Measurements from ENCODE around the gene CFP. TPM values are rescaled to one million over a fixed set of nuclear protein-coding genes. Genes with fewer than 3 reads are reported as not detected.

CFP gene
- total and polyA plus RNA-seq, 2 donors (not counting 1 experiment from before 2014, with no cell fraction given), result 0.59 to 3.8 TPM

DNA sequence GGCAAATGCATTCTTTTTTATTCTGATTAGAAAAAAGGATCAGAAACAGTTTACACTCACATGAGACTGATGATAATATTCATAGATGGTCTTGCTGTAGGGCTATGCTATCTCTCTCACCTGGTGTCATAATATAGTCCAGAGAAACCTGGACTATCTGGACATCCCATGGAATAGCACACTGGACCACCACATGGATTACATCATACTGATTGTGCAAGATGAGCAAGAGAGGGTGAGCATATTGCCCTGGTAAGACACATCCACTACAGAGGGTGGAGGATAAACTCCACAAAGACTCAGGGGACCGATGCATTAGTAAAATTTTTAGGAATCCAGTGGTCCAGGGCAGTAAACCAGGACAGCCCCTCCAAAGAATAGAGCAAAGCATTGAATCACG, 18.2 kb downstream of the CFP start:
- no peaks in the 10 kb centered on the region for H3K4me1 Mint-ChIP-seq

DNA sequence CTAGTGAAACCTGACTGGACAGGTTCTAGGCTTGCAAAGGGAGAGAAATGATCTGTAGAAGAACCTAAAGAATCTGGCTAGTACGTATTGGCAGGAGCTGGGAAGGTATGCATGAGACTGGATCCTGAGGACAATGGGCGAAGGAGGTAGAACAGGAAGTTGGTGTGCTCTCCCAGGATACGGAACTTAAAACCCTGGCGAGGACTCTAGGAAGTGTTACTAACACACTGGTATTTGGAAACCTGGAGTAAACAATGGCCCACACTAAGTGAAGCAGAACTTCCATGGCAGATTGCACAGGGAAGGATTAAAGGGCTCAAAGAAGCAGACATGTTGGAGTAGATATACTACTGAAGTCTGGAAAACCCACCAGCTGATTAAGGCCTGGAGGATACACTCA, 19.2 kb downstream of the CFP start:
- 94% methylated on average over 3 of the region's 4 CpGs for WGBS (ENCODE audit: insufficient coverage)
- H3K79me2 ChIP-seq (ENCODE audit: control insufficient read depth, insufficient read depth, low read length), result no peaks in the 10 kb centered on the region
- H3K4me2 ChIP-seq (replicated peaks; ENCODE audit: low read depth, low read length, poor library complexity, severe bottlenecking), result no peak overlapping the region
- Mint-ChIP-seq H3K4me3 (no peak overlapping the region), H3K27ac (no peak overlapping the region), H3K9me3 (ENCODE audit: insufficient read depth) (no peaks in the 10 kb centered on the region), H3K4me1 (no peaks in the 10 kb centered on the region), H3K27me3 (peaks cover 3% of the 10 kb centered on the region)
- H3K9me3 ChIP-seq (ENCODE audit: control extremely low read depth in 1 of 3, control insufficient read depth in 2 of 3, insufficient read depth in 1 of 3, low read length in 2 of 3), result no peaks in the 10 kb centered on the region
- DNase-seq (no peak), ATAC-seq (ENCODE audit: low read depth) (no peak)
- H2AFZ ChIP-seq (ENCODE audit: insufficient read depth, low read depth, low read length, poor library complexity, severe bottlenecking), result no peak overlapping the region
- H3K4me3 ChIP-seq (ENCODE audit: control extremely low read depth in 1 of 5, extremely low read depth in 1 of 5, insufficient read depth in 1 of 5, low read depth in 2 of 5, low read length in 4 of 5), result no peak overlapping the region
- ChIA-PET CTCF (no interaction called here), POLR2A (no interaction called here)
- TF ChIP-seq, protein P1, sequence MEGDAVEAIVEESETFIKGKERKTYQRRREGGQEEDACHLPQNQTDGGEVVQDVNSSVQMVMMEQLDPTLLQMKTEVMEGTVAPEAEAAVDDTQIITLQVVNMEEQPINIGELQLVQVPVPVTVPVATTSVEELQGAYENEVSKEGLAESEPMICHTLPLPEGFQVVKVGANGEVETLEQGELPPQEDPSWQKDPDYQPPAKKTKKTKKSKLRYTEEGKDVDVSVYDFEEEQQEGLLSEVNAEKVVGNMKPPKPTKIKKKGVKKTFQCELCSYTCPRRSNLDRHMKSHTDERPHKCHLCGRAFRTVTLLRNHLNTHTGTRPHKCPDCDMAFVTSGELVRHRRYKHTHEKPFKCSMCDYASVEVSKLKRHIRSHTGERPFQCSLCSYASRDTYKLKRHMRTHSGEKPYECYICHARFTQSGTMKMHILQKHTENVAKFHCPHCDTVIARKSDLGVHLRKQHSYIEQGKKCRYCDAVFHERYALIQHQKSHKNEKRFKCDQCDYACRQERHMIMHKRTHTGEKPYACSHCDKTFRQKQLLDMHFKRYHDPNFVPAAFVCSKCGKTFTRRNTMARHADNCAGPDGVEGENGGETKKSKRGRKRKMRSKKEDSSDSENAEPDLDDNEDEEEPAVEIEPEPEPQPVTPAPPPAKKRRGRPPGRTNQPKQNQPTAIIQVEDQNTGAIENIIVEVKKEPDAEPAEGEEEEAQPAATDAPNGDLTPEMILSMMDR (IDR thresholded peaks at IDR 0.05), result no peak
- no peak for TF ChIP-seq EZH2 (IDR thresholded peaks at IDR 0.05; ENCODE audit: borderline replicate concordance, insufficient read depth, low read depth, low read length, poor library complexity, severe bottlenecking)
- no peaks in the 10 kb centered on the region for H3K4me1 ChIP-seq (ENCODE audit: control insufficient read depth in 2 of 2, insufficient read depth in 2 of 2, low read length in 2 of 2)
- H3K27ac ChIP-seq (ENCODE audit: low read length in 2 of 2), result no peak overlapping the region
- H3K27me3 ChIP-seq (replicated peaks in 1 of 4; ENCODE audit: control extremely low read depth in 1 of 4, control insufficient read depth in 3 of 4, insufficient read depth in 4 of 4, low read length in 3 of 4), result no peaks in the 10 kb centered on the region
- H3K36me3 ChIP-seq (replicated peaks in 1 of 2; ENCODE audit: control extremely low read depth in 1 of 2, control insufficient read depth in 1 of 2, extremely low read depth in 1 of 2, insufficient read depth in 2 of 2, low read length in 1 of 2), result no peaks in the 10 kb centered on the region
- no peak overlapping the region for H3K9ac ChIP-seq (ENCODE audit: low read length)
- intact Hi-C loops (cut with micrococcal nuclease), result no loop called here
- H4K20me1 ChIP-seq (ENCODE audit: control insufficient read depth, insufficient read depth, low read length, poor library complexity, severe bottlenecking), result no peaks in the 10 kb centered on the region

More for the DNA sequence above, 18.2 kb downstream of the CFP start:
- Histone ChIP-seq H4K20me1 (ENCODE audit: control insufficient read depth, insufficient read depth, low read length, poor library complexity, severe bottlenecking) (no peaks in the 10 kb centered on the region), H3K79me2 (ENCODE audit: control insufficient read depth, insufficient read depth, low read length) (no peaks in the 10 kb centered on the region), H3K9ac (ENCODE audit: low read length) (no peak overlapping the region), H3K4me1 (ENCODE audit: control insufficient read depth in 2 of 2, insufficient read depth in 2 of 2, low read length in 2 of 2) (no peaks in the 10 kb centered on the region), H3K36me3 (replicated peaks in 1 of 2; ENCODE audit: control extremely low read depth in 1 of 2, control insufficient read depth in 1 of 2, extremely low read depth in 1 of 2, insufficient read depth in 2 of 2, low read length in 1 of 2) (no peaks in the 10 kb centered on the region), H3K4me2 (replicated peaks; ENCODE audit: low read depth, low read length, poor library complexity, severe bottlenecking) (no peak overlapping the region), H3K9me3 (ENCODE audit: control extremely low read depth in 1 of 3, control insufficient read depth in 2 of 3, insufficient read depth in 1 of 3, low read length in 2 of 3) (no peaks in the 10 kb centered on the region), H3K4me3 (ENCODE audit: control extremely low read depth in 1 of 5, extremely low read depth in 1 of 5, insufficient read depth in 1 of 5, low read depth in 2 of 5, low read length in 4 of 5) (no peak overlapping the region), H3K27me3 (replicated peaks in 1 of 4; ENCODE audit: control extremely low read depth in 1 of 4, control insufficient read depth in 3 of 4, insufficient read depth in 4 of 4, low read length in 3 of 4) (no peaks in the 10 kb centered on the region), H2AFZ (ENCODE audit: insufficient read depth, low read depth, low read length, poor library complexity, severe bottlenecking) (no peak overlapping the region), H3K27ac (ENCODE audit: low read length in 2 of 2) (no peak overlapping the region)
- H3K9me3 Mint-ChIP-seq (ENCODE audit: insufficient read depth), result no peaks in the 10 kb centered on the region
- no peak for TF ChIP-seq EZH2 (IDR thresholded peaks at IDR 0.05; ENCODE audit: borderline replicate concordance, insufficient read depth, low read depth, low read length, poor library complexity, severe bottlenecking)
- TF ChIP-seq, protein P1 (IDR thresholded peaks at IDR 0.05), result no peak
- H3K27me3 Mint-ChIP-seq, result peaks cover 8% of the 10 kb centered on the region
- DNase-seq (no peak), ATAC-seq (ENCODE audit: low read depth) (no peak)
- H3K27ac Mint-ChIP-seq, result no peak overlapping the region
- ChIA-PET POLR2A (no interaction called here), CTCF (no interaction called here)
- intact Hi-C loops (cut with micrococcal nuclease), result no loop called here
- no peak overlapping the region for H3K4me3 Mint-ChIP-seq
- WGBS (ENCODE audit: insufficient coverage), result no CpG with 5 or more reads among the region's 2 CpGs

Data from B cell (primary cell).